PC-9 (cell line): ENCODE data around the gene ITSN1.

Experiments
- EZH2 ChIP-seq: fragments of 200-600 bp; sonication (generic); IDR thresholded peaks from 2 replicates; pipeline ENCODE4 v1.8.0; 2017; ENCODE audit warnings: antibody characterized with exemption, low read depth
- TF ChIP-seq, protein P1 (sequence below): fragments of 200-600 bp; sonication (generic); conservative IDR thresholded peaks from 2 replicates; pipeline ENCODE4 v1.6.1; 2017; ENCODE audit warnings: mixed run types, antibody characterized with exemption, mild to moderate bottlenecking, moderate library complexity

DNA sequence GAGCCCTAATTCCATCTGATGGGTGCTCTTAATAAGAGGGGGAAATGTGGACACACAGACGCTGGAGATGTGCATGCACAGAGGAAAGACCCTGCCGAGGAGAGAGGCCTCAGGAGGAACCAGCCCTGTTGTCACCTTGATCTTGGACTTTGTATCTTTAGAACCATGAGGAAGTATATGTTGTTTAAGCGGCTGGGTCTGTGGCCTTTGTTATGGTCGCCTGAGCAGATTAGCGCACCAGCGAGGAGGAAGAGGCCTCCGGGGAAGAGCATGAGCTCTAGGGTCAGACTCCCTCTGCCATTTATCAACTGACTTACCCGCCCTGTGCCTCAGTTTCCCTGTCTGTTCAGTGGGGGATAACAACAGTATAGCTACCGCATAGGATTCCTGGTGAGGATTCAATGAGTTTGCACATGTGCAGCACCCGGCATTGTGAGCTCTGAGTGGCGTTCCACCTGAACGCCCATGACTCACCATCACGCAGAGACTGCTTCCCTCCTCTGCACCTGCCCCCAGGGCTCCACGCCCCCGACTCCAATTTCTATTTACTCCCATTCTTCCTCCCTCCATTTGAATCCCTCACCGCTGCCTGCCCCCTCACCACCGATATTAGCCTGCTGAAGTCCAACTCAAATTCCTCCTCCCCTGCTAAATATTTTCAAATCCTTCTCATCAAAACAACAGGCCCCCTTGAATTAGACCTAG is 206.1 kb downstream of the ITSN1 start:
- TF ChIP-seq, protein P1, sequence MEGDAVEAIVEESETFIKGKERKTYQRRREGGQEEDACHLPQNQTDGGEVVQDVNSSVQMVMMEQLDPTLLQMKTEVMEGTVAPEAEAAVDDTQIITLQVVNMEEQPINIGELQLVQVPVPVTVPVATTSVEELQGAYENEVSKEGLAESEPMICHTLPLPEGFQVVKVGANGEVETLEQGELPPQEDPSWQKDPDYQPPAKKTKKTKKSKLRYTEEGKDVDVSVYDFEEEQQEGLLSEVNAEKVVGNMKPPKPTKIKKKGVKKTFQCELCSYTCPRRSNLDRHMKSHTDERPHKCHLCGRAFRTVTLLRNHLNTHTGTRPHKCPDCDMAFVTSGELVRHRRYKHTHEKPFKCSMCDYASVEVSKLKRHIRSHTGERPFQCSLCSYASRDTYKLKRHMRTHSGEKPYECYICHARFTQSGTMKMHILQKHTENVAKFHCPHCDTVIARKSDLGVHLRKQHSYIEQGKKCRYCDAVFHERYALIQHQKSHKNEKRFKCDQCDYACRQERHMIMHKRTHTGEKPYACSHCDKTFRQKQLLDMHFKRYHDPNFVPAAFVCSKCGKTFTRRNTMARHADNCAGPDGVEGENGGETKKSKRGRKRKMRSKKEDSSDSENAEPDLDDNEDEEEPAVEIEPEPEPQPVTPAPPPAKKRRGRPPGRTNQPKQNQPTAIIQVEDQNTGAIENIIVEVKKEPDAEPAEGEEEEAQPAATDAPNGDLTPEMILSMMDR: no peak
- TF ChIP-seq EZH2: no peak
